Measurements from ENCODE around the gene RAB44. TPM values are rescaled to one million over a fixed set of nuclear protein-coding genes. Genes with fewer than 3 reads are reported as not detected.

Gene RAB44
- total and polyA plus RNA-seq, 9 donors = 0.04 to 0.15 (median 0.12) TPM; not detected in 3

DNA sequence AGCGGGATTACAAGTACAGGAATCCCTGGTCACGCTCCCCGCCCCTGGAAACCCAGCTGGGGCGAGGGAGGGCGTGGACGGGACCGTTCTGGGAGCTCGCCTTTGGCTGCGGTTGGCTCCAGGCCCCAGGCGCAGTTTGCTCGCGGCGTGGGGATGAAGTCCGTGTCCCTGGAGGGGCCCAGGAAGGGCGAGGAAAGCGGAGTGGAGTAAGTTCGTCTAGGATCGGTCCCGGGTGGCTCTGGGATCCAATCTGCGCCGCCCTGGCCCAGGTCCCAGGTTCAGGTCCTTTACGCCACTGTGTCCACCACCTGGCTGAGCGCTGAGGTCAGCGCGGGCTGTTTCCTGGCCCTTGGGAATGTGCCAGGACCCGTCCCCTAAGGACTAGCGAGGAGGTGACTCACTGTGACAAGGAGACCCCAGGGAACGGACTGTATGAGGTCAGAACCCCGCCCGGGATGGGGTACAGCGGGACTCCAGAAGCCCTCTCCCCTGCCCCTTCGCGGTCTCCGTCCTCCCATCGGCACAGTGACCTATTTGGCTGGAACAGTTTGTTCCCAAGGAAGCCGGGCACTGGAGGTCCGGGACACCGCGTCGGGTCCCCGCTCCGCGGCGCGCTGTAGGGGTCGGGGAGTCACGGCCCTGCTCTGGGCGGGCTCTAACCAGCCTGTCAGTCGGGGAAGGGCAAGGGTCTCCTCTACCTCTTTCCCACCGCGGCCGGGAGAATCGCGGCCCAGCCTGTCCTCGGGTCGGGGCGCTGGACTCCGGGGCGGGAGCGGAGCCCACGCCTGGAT is 18.4 kb upstream of the RAB44 start:
- Histone ChIP-seq H3K4me1 (ENCODE audit: insufficient read depth) (peaks cover 14% of the 10 kb centered on the region), H3K36me3 (no peaks in the 10 kb centered on the region), H3K9me3 (no peaks in the 10 kb centered on the region), H3K4me3 (peak overlapping the region; percentile 95), H3K27me3 (no peaks in the 10 kb centered on the region), H3K27ac (peak overlapping the region; percentile 94 to 99)
- TF ChIP-seq EP300 (IDR thresholded peaks at IDR 0.05) = peak; percentile 88
- TF ChIP-seq, protein P1, sequence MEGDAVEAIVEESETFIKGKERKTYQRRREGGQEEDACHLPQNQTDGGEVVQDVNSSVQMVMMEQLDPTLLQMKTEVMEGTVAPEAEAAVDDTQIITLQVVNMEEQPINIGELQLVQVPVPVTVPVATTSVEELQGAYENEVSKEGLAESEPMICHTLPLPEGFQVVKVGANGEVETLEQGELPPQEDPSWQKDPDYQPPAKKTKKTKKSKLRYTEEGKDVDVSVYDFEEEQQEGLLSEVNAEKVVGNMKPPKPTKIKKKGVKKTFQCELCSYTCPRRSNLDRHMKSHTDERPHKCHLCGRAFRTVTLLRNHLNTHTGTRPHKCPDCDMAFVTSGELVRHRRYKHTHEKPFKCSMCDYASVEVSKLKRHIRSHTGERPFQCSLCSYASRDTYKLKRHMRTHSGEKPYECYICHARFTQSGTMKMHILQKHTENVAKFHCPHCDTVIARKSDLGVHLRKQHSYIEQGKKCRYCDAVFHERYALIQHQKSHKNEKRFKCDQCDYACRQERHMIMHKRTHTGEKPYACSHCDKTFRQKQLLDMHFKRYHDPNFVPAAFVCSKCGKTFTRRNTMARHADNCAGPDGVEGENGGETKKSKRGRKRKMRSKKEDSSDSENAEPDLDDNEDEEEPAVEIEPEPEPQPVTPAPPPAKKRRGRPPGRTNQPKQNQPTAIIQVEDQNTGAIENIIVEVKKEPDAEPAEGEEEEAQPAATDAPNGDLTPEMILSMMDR (IDR thresholded peaks at IDR 0.05) = no peak
- TF ChIP-seq POLR2A (IDR thresholded peaks at IDR 0.05) = peak; percentile 10
- peak; percentile 74 to 86 (median 84) for DNase-seq
- intact Hi-C loops (cut with DNase I) = loop anchor here in 3 of 4 donors (2.0 to 5.0 kb wide), 3 partner anchors 37 to 54 kb away; no protein-coding TSS in a partner anchor
- WGBS, 3 donors = 0 to 1% (median 1%) methylated on average over 50 to 61 of the region's 61 CpGs

- Histone ChIP-seq H3K36me3 (no peaks in the 10 kb centered on the region), H3K27me3 (no peaks in the 10 kb centered on the region), H3K27ac (peak overlapping the region; percentile 18 to 34), H3K4me3 (no peak overlapping the region), H3K4me1 (ENCODE audit: insufficient read depth) (peaks cover 8% of the 10 kb centered on the region), H3K9me3 (no peaks in the 10 kb centered on the region)
- peak in 1 of 5 donors; percentile 57 for DNase-seq
- TF ChIP-seq EP300 (IDR thresholded peaks at IDR 0.05) = no peak
- TF ChIP-seq POLR2A (IDR thresholded peaks at IDR 0.05) = no peak
- 74 to 79% (median 78%) methylated on average over 11 of the region's 11 CpGs for WGBS, 3 donors
- intact Hi-C loops (cut with DNase I) = loop anchor here (5.0 to 10.0 kb wide), 4 partner anchors 60 to 258 kb away; no protein-coding TSS in a partner anchor
Observed at GRCh38 chr6:36682328-36683144, 15.1 kb upstream of the RAB44 start.

DNA sequence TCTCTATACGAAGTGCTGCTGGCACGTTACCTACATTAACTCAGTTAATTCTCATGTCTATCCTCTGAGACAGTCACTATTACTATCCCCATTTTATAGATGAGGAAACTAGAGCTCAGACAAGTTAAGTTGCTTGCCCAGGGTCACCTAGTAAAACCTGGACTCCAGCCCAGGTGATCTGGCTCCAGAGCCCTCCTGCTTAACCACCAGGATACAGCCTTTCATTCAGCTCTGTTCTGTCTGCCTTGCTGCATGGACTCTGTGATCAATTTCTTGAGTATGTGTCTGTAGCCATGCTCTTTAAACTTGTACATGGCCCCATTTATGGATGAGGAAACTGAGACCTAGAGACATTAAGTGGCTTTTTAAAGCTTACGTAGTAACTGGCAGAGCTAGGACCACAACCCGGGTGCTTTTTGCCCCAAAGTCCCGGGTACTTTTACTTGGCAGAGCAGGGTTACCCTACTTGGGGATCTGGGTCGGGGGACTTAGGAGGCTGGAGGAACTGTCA is 14.4 kb upstream of the RAB44 start:
- H3K4me3 ChIP-seq = no peak overlapping the region
- H3K36me3 ChIP-seq = no peaks in the 10 kb centered on the region
- H3K9me3 ChIP-seq = no peaks in the 10 kb centered on the region
- H3K27me3 ChIP-seq = no peaks in the 10 kb centered on the region
- intact Hi-C loops (cut with DNase I) = loop anchor here (5.0 to 10.0 kb wide), 4 partner anchors 61 to 258 kb away; no protein-coding TSS in a partner anchor
- peaks cover 8% of the 10 kb centered on the region for H3K4me1 ChIP-seq (ENCODE audit: insufficient read depth)
- TF ChIP-seq, protein P1 (IDR thresholded peaks at IDR 0.05) = no peak
- TF ChIP-seq POLR2A (IDR thresholded peaks at IDR 0.05) = no peak
- TF ChIP-seq EP300 (IDR thresholded peaks at IDR 0.05) = no peak
- no peak for DNase-seq
- WGBS, 3 donors = 91 to 93% (median 92%) methylated on average over 6 of the region's 6 CpGs
- H3K27ac ChIP-seq = no peak overlapping the region

DNA sequence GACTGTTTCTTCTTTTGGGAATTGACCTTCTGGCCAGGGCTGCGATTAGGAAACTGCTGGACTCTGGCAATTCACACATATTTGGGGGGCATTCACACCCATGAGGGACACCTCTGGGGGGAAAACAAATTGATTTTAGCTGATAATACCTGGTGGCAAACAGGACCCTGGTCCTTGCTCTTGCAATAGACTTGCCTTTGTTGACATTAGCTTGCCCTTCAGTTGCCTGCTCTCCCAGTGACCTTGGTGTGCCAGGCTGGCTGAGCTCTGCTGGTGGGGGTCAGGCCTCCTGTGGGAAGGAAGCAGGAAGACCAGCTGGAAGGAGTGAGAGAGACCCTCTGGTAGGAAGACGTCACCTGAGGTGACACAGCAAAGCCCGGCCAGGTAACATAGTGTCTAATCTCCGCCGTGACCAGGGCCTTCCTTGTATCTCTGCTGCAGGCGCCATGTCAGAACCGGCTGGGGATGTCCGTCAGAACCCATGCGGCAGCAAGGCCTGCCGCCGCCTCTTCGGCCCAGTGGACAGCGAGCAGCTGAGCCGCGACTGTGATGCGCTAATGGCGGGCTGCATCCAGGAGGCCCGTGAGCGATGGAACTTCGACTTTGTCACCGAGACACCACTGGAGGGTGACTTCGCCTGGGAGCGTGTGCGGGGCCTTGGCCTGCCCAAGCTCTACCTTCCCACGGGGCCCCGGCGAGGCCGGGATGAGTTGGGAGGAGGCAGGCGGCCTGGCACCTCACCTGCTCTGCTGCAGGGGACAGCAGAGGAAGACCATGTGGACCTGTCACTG is 13.8 kb upstream of the RAB44 start:
- Histone ChIP-seq H3K4me3 (no peak overlapping the region), H3K4me1 (ENCODE audit: insufficient read depth) (peaks cover 8% of the 10 kb centered on the region), H3K36me3 (no peaks in the 10 kb centered on the region), H3K27me3 (no peaks in the 10 kb centered on the region), H3K9me3 (no peaks in the 10 kb centered on the region), H3K27ac (no peak overlapping the region)
- no peak for DNase-seq
- intact Hi-C loops (cut with DNase I) = loop anchor here (5.0 to 10.0 kb wide), 4 partner anchors 62 to 259 kb away; no protein-coding TSS in a partner anchor
- TF ChIP-seq EP300 (IDR thresholded peaks at IDR 0.05) (no peak), POLR2A (IDR thresholded peaks at IDR 0.05) (no peak)
- TF ChIP-seq, protein P1 (IDR thresholded peaks at IDR 0.05) = no peak
- 95 to 98% (median 95%) methylated on average over 19 to 29 of the region's 29 CpGs for WGBS, 3 donors
